Keratinocyte (primary cell): ENCODE measurements around the gene SNX7. TPM values are rescaled to one million over a fixed set of nuclear protein-coding genes. Genes with fewer than 3 reads are reported as not detected.

Source experiments
- DNase-seq: peaks from one replicate; pipeline ENCODE4 v3.0.0-alpha.2; 2011; ENCODE audit warnings: low read depth, missing footprints, low spot score
- FAIRE-seq: peaks from 2 replicates; lab custom pipeline; 2011; peaks lifted over from hg19 to GRCh38; lab: Jason Lieb, UNC
- H2AFZ ChIP-seq: 2 replicates; pipeline ENCODE4 v1.6.0; 2012; ENCODE audit warnings: low read length, control low read depth, inconsistent platforms; ENCODE audit not compliant: control insufficient read depth
- H3K27ac ChIP-seq: 2 replicates; pipeline ENCODE4 v1.5.1; 2011; ENCODE audit warnings: low read length; ENCODE audit not compliant: control insufficient read depth, insufficient read depth
- H3K27me3 ChIP-seq: 3 replicates; pipeline ENCODE4 v1.6.0; 2011; ENCODE audit warnings: low read length; ENCODE audit not compliant: control insufficient read depth, insufficient read depth; ENCODE audit errors: extremely low read depth
- H3K36me3 ChIP-seq, 2 experiments: 2 replicates in 1 of 2; 3 replicates in 1 of 2; pipeline ENCODE4 v1.5.1; 2011; ENCODE audit warnings: low read length in 2 of 2, mild to moderate bottlenecking in 1 of 2; ENCODE audit not compliant: control insufficient read depth in 2 of 2, insufficient read depth in 2 of 2; ENCODE audit errors: extremely low read depth in 1 of 2
- H3K4me1 ChIP-seq: 3 replicates; pipeline ENCODE4 v1.5.1; 2011; ENCODE audit warnings: low read length; ENCODE audit not compliant: control insufficient read depth, insufficient read depth; ENCODE audit errors: extremely low read depth
- H3K4me2 ChIP-seq: 3 replicates; pipeline ENCODE4 v1.6.0; 2011; ENCODE audit warnings: low read depth, low read length; ENCODE audit not compliant: control insufficient read depth, insufficient read depth; ENCODE audit errors: extremely low read depth
- H3K4me3 ChIP-seq, 3 experiments: fragments of 200-600 bp in 1 of 3; sonication (generic) in 1 of 3; 2 replicates in 2 of 3; 3 replicates in 1 of 3; pipeline ENCODE4 v1.5.1; 2011 to 2016; ENCODE audit warnings: low read length in 3 of 3, mild to moderate bottlenecking in 3 of 3, control low read depth in 2 of 3, inconsistent platforms in 1 of 3, low read depth in 1 of 3, mixed read lengths in 1 of 3, mixed run types in 1 of 3, moderate library complexity in 1 of 3; ENCODE audit not compliant: control insufficient read depth in 2 of 3, insufficient read depth in 2 of 3; ENCODE audit errors: extremely low read depth in 1 of 3
- H3K79me2 ChIP-seq: 2 replicates; pipeline ENCODE4 v1.6.0; 2012; ENCODE audit warnings: low read length; ENCODE audit not compliant: control insufficient read depth, insufficient read depth
- H3K9ac ChIP-seq: 3 replicates; pipeline ENCODE4 v1.6.0; 2011; ENCODE audit warnings: low read length; ENCODE audit not compliant: control insufficient read depth, insufficient read depth; ENCODE audit errors: extremely low read depth
- H3K9me1 ChIP-seq: 3 replicates; pipeline ENCODE4 v1.6.0; 2011; ENCODE audit warnings: low read length; ENCODE audit not compliant: control insufficient read depth, insufficient read depth; ENCODE audit errors: extremely low read depth
- H3K9me3 ChIP-seq: 2 replicates; pipeline ENCODE4 v1.5.1; 2012; ENCODE audit warnings: low read depth, low read length; ENCODE audit not compliant: control insufficient read depth
- H4K20me1 ChIP-seq: 3 replicates; pipeline ENCODE4 v1.6.0; 2011; ENCODE audit warnings: low read length; ENCODE audit not compliant: control insufficient read depth, insufficient read depth; ENCODE audit errors: extremely low read depth
- CTCF ChIP-seq, 3 experiments: IDR thresholded peaks in 1 of 3; conservative IDR thresholded peaks in 1 of 3; optimal IDR thresholded peaks in 1 of 3; 2 replicates in 2 of 3; 3 replicates in 1 of 3; pipeline versions ENCODE3 to v1.5.1; 2011; ENCODE audit warnings: low read length in 3 of 3, mild to moderate bottlenecking in 3 of 3, moderate library complexity in 2 of 3, control low read depth in 1 of 3, inconsistent platforms in 1 of 3; ENCODE audit not compliant: insufficient read depth in 2 of 3; ENCODE audit errors: extremely low read depth in 1 of 3
- EZH2 ChIP-seq: IDR thresholded peaks from one replicate; pipeline ENCODE4 v1.6.1; 2012; ENCODE audit warnings: inconsistent platforms, mild to moderate bottlenecking, low read length, moderate library complexity
- dilution Hi-C: fragments of 300-500 bp; cut with MboI; formaldehyde crosslinking; loops from one replicate; pipeline ENCODE4 v1.7.0; 2020; ENCODE audit warnings: low sequenced_read_pairs; ENCODE audit not compliant: extremely low pct_ligation_motif_present
- polyA plus RNA-seq, 5 experiments: library from polyadenylated mRNA; depleted of rRNA in 3 of 5; stranded (reverse) in 3 of 5; stranded (forward) in 1 of 5; unstranded in 1 of 5; fragments of >200 nt; gene quantifications; 1 replicate in 1 of 5; 2 replicates in 3 of 5; 3 replicates in 1 of 5; pipeline versions ENCODE4 v1.2.1 to v1.2.3, GENCODE V29; 2011 to 2012; ENCODE audit warnings: missing spikeins in 2 of 5, low read depth in 1 of 5, low replicate concordance in 1 of 5

SNX7 gene
- polyA plus RNA-seq, 1 donor (not counting 4 experiments of a cell fraction or from before 2014, with no cell fraction given): 50.5 TPM

- Histone ChIP-seq H3K79me2 (no peaks in the 10 kb centered on the region), H3K9me3 (no peaks in the 10 kb centered on the region), H3K27me3 (peaks cover 6% of the 10 kb centered on the region), H3K27ac (no peak overlapping the region), H4K20me1 (no peaks in the 10 kb centered on the region), H3K4me2 (no peak overlapping the region), H2AFZ (no peak overlapping the region), H3K9ac (no peak overlapping the region), H3K36me3 (no peaks in the 10 kb centered on the region), H3K9me1 (no peaks in the 10 kb centered on the region), H3K4me3 (no peak overlapping the region), H3K4me1 (no peaks in the 10 kb centered on the region)
- dilution Hi-C loops: no loop called here
- FAIRE-seq (peak; percentile 71), DNase-seq (peak; percentile 25)
- TF ChIP-seq CTCF (optimal IDR thresholded peaks at IDR 0.05 in 1 of 3, IDR thresholded peaks at IDR 0.05 in 1 of 3, conservative IDR thresholded peaks at IDR 0.05 in 1 of 3; ENCODE audit: extremely low read depth in 1 of 3, insufficient read depth in 2 of 3, low read length in 3 of 3) (peak; percentile 67 to 75 (median 74)), EZH2 (no peak)
These were observed 132.8 kb downstream of the SNX7 start for GRCh38 chr1:98794196-98794886.

DNA sequence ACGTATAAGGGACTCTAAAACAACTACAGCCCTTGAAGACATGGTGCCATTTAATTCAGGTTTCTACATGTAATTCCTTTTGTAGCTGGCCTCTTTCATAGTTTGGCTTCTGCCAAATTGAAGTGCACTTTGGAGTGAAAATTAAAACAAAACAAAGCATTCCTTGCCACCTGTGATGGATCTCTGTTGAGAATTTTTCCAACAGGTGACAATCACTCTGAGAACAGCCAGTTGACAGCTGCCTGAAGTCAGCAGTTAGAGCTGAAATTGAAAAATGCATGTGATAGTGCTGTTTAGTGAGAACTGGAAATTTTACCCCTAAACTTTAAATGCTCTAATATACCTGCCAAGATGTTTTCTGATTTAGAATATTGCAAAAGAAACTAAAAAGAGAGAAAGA lies 134.5 kb downstream of the SNX7 start:
- H2AFZ ChIP-seq: no peak overlapping the region
- H3K9me3 ChIP-seq: no peaks in the 10 kb centered on the region
- H3K4me1 ChIP-seq: no peaks in the 10 kb centered on the region
- no peak for FAIRE-seq
- no peak overlapping the region for H3K9ac ChIP-seq
- no peak overlapping the region for H3K27ac ChIP-seq
- no peaks in the 10 kb centered on the region for H3K36me3 ChIP-seq
- no peak for DNase-seq
- dilution Hi-C loops: no loop called here
- no peaks in the 10 kb centered on the region for H4K20me1 ChIP-seq
- no peak for TF ChIP-seq EZH2
- TF ChIP-seq CTCF (optimal IDR thresholded peaks at IDR 0.05 in 1 of 3, IDR thresholded peaks at IDR 0.05 in 1 of 3, conservative IDR thresholded peaks at IDR 0.05 in 1 of 3; ENCODE audit: extremely low read depth in 1 of 3, insufficient read depth in 2 of 3, low read length in 3 of 3): no peak
- no peaks in the 10 kb centered on the region for H3K79me2 ChIP-seq
- H3K27me3 ChIP-seq: peaks cover 6% of the 10 kb centered on the region
- no peak overlapping the region for H3K4me3 ChIP-seq
- H3K9me1 ChIP-seq: no peaks in the 10 kb centered on the region
- H3K4me2 ChIP-seq: no peak overlapping the region
